HT1080 (cell line): ENCODE results near the gene PHACTR1. TPM values are rescaled to one million over a fixed set of nuclear protein-coding genes. Genes with fewer than 3 reads are reported as not detected.
"Not testable (repeated sequence)": the region's sequence is repeated elsewhere in the genome, so short reads cannot be mapped to it uniquely, and the experiment has no call there.

Experiments
- DNase-seq: peaks from one replicate; pipeline ENCODE4 v3.0.0-alpha.2; 2015; ENCODE audit warnings: low read depth
- total RNA-seq: library from RNA; depleted of rRNA; stranded (reverse); fragments of >200 nt; shearing (Covaris generic); gene quantifications from 2 replicates; pipeline ENCODE4 v1.2.3, GENCODE V29; 2014

The PHACTR1 gene
- total RNA-seq, 1 experiment from 2014 or later: 7.8 TPM

- not testable (repeated sequence) for DNase-seq
These were observed 228.0 kb downstream of the PHACTR1 start for GRCh38 chr6:12944528-12944927.

- no peak for DNase-seq
These were observed 230.7 kb downstream of the PHACTR1 start for GRCh38 chr6:12947151-12947871.

GRCh38 chr6:12947967-12948366 lies 231.4 kb downstream of the PHACTR1 start:
- DNase-seq: no peak

- DNase-seq: no peak
These were observed 234.4 kb downstream of the PHACTR1 start for GRCh38 chr6:12950976-12951375.

- no peak for DNase-seq
These were observed 234.8 kb downstream of the PHACTR1 start for GRCh38 chr6:12951415-12951814.

GRCh38 chr6:12952318-12952717 lies 235.8 kb downstream of the PHACTR1 start:
- DNase-seq: no peak

- DNase-seq: no peak
These were observed 239.4 kb downstream of the PHACTR1 start for GRCh38 chr6:12955956-12956355.

- DNase-seq: no peak
These were observed 240.4 kb downstream of the PHACTR1 start for GRCh38 chr6:12956991-12957320.

- DNase-seq: peak; percentile 78
These were observed 240.9 kb downstream of the PHACTR1 start for GRCh38 chr6:12957321-12958051.

GRCh38 chr6:12958052-12958706 lies 241.6 kb downstream of the PHACTR1 start:
- DNase-seq: peak; percentile 30

GRCh38 chr6:12961761-12962160 lies 245.2 kb downstream of the PHACTR1 start:
- no peak for DNase-seq

GRCh38 chr6:12962529-12962928 lies 246.0 kb downstream of the PHACTR1 start:
- DNase-seq: no peak

GRCh38 chr6:12962987-12963386 lies 246.4 kb downstream of the PHACTR1 start:
- peak; percentile 78 for DNase-seq

- no peak for DNase-seq
These were observed 247.0 kb downstream of the PHACTR1 start for GRCh38 chr6:12963567-12963966.

- DNase-seq: no peak
These were observed 251.1 kb downstream of the PHACTR1 start for GRCh38 chr6:12967686-12968085.

- no peak for DNase-seq
These were observed 251.7 kb downstream of the PHACTR1 start for GRCh38 chr6:12968290-12968689.

- no peak for DNase-seq
These were observed 252.4 kb downstream of the PHACTR1 start for GRCh38 chr6:12968839-12969558.

GRCh38 chr6:12969966-12970365 lies 253.4 kb downstream of the PHACTR1 start:
- DNase-seq: no peak

GRCh38 chr6:12973386-12973785 lies 256.8 kb downstream of the PHACTR1 start:
- DNase-seq: no peak

- DNase-seq: no peak
These were observed 258.0 kb downstream of the PHACTR1 start for GRCh38 chr6:12974551-12974950.

- DNase-seq: no peak
These were observed 259.8 kb downstream of the PHACTR1 start for GRCh38 chr6:12976366-12976765.

GRCh38 chr6:12977206-12977605 lies 260.6 kb downstream of the PHACTR1 start:
- DNase-seq: no peak
